IPS-NIHi7 (cell line): ENCODE data around the gene CLEC4G.

Source experiments
- DNase-seq: peaks from one replicate; pipeline ENCODE4 v3.0.0; 2012; ENCODE audit warnings: mixed read lengths; ENCODE audit errors: extremely low spot score

The CLEC4G gene

DNA sequence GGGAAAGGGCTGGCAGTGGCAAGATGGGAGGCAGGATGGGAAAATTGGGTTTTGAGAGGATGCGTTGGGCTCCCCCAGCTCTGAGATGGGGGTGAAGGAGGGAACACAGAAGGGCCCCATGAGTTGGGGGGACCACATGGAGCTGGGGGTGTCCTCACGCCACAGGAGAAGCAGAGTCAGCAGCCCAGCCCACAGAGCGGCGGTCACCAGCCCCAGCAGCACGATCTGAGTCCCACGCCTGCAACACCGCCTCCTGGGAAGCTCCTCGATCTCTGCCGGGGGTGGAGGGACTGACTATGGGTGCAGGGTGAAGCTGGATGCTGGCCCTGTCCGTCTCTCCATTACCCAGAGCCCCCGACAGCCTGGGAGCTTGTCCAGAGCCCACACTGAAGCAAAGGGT lies 33.3 kb downstream of the CLEC4G start:
- DNase-seq = no peak

DNA sequence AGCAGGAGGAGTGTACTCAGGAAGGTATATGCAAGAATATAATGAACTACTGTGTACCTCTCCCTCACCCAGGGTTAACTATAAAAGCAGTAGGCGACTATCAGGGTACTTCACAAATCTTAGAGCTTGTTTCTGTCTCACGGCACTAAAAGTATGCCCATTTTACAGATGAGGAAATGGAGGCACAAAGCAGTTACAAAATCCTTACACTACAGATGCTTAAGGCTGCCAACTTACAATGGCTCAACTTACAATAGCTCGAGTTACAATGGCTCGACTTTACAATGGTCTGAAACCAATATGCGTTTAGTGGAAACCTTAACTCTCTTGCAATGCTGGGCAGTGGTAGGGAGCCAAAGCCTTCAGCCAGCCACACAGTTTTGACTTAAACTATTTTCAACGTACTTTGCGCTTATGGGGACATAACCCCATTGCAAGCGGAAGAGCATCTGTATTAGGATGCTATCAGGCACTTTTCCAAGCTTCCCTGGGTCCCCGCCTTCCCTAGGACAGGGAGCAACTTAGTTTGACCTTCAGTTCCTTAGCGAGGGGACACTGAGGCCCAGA lies 34.1 kb downstream of the CLEC4G start:
- no peak for DNase-seq

- no peak for DNase-seq
Measured at GRCh38 chr19:7694499-7694898, 37.4 kb downstream of the CLEC4G start.

DNA sequence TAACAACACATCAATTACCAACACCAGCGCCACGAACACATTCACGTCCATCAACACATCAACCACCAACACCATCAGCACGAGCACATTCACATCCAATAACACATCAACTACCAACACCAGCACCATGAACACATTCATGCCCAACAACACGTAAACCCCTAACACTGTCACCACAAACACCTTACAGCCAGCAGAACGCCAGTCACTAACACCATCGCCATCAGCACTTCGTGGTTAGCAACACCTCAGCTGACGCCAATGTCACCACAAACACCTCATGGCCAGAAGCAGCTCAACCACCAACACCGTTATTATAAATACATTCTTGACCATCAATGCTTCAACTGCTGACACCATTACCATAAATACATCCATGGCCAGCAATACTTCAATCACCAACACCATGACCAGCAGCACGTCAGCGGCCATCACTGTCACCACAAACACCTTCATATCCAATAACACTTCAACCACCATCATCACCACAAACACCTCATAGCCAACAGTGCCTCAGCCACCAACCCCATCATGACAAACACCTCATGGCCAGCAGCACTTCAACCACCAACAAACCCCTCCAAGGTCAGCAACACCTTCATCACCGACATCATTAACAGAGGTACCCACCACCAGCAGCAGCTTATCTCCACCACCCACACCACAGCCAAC lies 39.4 kb downstream of the CLEC4G start:
- no peak for DNase-seq

GRCh38 chr19:7691497-7691896 lies 40.4 kb downstream of the CLEC4G start:
- DNase-seq = no peak

GRCh38 chr19:7690779-7691258 lies 41.1 kb downstream of the CLEC4G start:
- no peak for DNase-seq

GRCh38 chr19:7689165-7689564 lies 42.7 kb downstream of the CLEC4G start:
- DNase-seq = no peak

DNA sequence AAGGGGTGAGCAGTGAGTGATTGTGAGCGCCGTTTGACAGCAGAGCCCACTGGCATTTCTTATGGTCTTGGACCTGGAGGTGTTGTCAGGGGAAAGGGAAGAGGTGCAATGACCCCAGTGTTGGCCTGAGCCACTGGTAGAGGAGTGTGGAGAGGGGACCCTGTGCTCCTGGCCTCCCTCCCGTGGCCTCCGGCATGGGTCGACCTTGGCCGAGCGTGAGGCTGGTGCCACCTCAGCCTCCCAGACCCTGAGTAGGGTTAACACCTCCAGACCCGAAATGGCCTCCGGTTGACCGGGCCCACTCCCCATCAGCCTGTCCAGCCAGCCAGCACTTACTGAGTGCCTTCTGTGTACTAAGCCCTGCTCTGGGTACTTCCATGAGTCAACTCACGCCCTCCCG lies 44.7 kb downstream of the CLEC4G start:
- DNase-seq = no peak

DNA sequence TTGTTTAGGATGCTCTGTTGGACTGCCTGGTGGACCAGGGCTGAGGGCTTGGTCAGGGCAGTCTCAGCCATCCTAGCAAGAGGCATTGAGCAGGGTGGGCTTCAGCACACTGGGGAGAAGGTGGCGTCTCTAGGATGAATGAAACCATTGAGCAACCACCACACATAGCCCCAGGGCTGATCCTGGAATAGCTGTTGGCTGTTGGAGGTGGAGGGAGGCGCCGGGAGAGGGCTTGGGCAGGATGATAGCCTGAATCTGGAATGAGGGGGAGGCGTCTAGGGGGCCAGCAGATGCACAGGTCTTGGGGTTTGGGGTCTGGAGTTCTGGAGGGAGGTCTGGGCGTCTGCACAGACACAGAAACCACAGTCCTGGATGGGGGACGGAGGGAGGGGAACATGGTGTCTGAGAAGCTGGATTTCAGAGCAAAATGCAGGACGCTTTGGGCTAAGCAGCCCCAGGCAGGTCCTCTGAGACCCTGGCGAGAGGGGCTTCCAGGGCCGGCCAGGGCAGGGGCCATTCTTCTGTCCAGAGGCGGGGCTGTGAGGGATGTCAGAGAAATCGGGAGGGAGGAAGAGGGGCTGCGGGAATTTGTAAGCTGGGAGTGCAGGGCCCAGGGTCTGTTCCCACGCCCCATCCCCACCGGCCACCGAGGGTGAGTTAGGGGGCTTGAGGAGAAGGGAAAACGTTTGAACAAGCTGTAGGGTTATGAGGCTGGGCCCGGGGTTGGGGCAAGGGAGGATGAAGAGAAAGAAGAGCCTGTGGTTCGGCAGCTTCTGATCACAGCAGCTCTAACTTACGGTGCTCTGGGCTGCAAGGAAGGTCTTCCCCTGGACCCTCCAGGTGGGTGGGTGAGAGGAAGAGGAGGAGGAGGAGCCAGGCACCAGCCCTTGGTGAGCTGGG lies 46.1 kb downstream of the CLEC4G start:
- no peak for DNase-seq

DNA sequence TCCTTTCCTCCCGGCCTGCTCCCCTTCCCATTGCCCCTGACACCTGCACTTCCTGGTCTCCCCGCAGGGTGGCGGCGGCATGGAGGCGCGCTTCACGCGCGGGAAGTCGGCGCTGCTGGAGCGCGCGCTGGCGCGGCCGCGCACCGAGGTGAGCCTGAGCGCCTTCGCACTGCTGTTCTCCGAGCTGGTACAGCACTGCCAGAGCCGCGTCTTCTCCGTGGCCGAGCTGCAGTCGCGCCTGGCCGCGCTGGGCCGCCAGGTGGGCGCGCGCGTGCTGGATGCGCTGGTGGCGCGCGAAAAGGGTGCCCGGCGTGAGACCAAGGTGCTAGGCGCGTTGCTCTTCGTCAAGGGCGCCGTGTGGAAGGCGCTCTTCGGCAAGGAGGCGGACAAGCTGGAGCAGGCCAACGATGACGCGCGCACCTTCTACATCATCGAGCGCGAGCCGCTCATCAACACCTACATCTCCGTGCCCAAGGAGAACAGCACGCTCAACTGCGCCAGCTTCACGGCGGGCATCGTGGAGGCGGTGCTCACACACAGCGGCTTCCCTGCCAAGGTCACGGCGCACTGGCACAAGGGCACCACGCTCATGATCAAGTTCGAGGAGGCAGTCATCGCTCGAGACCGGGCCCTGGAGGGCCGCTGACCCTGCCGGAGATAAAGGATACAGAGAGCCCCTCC lies 49.6 kb downstream of the CLEC4G start:
- DNase-seq = no peak

GRCh38 chr19:7681340-7682174 lies 50.4 kb downstream of the CLEC4G start:
- DNase-seq = peak; percentile 88

DNA sequence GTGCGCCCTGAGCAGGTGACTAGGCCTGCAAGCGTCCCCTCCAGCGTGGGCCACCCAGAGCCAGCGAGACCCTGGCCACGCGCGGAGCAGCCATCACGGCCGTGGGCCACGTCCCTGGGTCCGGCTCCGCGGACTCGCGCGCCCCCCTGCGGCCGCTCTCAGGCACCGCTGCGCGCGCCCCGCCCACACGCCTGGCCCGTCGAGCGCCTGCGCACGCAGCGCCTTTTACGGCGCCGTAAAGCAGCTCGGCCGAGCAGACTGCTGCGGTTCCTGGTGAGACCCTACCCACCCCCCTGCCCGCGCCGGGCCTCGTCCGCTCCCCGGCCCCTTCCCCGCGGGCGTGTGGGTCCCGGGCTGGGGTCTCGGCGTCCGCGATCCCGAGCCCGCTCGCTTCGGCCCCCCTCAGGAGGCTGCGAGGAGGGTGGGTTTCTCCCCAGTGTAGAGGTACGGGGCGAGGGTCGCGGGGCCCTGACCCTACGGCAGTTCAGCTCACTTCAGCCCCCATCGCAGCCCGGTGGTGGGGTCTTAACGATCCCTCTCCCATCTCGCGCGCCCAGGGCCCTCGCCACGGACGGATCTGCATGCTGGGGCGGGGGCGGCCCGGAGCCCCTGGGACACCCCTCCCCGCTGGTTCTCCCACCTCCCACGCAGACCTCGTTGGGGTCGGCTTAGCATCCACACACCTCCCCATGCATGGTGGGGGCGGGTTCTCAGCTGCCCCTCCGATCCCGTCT lies 51.1 kb downstream of the CLEC4G start, which contains the start of gene TRAPPC5:
Gene TRAPPC5, plus strand, starts transcription at position 228 of the 734 bp plus-strand sequence. CDS start 1,421 bp downstream, outside the sequence.
- peak; percentile 95 for DNase-seq

- DNase-seq = no peak
Measured at GRCh38 chr19:7679771-7680605, 51.9 kb downstream of the CLEC4G start.

GRCh38 chr19:7678971-7679751 lies 52.7 kb downstream of the CLEC4G start:
- no peak for DNase-seq
